ENCODE measurements around the gene KCNMA1. TPM values are rescaled to one million over a fixed set of nuclear protein-coding genes. Genes with fewer than 3 reads are reported as not detected.
"Not testable (repeated sequence)": the region's sequence is repeated elsewhere in the genome, so short reads cannot be mapped to it uniquely, and the experiment has no call there.

The KCNMA1 gene
- total RNA-seq, 1 donor from 2014 or later = 15.3 TPM

DNA sequence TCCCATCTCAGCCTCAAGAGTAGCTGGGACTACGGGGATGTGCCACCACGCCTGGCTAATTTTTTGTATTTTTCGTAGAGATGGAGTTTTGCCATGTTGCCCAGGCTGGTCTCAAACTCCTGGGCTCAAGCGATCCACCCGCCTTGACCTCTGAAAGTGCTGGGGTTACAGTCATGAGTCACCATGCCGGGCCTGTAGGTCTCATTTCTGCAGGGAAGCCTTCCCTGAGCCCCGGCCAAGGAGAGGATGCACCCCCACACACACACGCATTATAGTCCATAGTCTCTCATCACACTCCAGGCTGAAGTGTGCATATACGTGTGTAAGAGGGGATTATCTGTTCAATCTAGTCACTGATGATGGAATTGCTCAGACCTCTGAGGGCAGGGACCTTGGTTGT lies 29.3 kb downstream of the KCNMA1 start:
- no peak for DNase-seq (ENCODE audit: low read depth)

GRCh38 chr10:77606751-77607150 lies 30.9 kb downstream of the KCNMA1 start:
- DNase-seq (ENCODE audit: low read depth) = no peak

GRCh38 chr10:77605466-77605865 lies 32.1 kb downstream of the KCNMA1 start:
- DNase-seq (ENCODE audit: low read depth) = peak; percentile 52

- DNase-seq (ENCODE audit: low read depth) = peak; percentile 69
These were observed 32.7 kb downstream of the KCNMA1 start for GRCh38 chr10:77604941-77605351.

DNA sequence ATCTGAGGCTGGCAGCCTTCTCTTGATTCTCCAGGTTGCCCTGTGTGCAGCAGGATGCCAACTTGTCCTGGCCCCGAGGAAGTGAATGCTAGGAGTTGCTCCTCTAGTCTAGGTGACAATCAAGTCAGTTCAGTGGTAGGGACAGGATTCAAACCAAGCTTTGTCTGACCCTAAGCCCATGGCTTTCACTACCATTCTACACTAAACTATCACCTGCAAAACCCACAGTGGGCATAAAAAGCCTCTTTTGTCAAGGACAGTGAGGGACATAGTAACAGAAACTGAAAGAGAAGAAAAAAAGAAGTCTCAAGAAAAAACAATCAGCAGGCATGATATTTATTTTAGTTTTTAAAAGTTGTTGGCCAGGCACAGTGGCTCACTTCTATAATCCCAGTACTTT lies 33.5 kb downstream of the KCNMA1 start:
- DNase-seq (ENCODE audit: low read depth) = no peak

DNA sequence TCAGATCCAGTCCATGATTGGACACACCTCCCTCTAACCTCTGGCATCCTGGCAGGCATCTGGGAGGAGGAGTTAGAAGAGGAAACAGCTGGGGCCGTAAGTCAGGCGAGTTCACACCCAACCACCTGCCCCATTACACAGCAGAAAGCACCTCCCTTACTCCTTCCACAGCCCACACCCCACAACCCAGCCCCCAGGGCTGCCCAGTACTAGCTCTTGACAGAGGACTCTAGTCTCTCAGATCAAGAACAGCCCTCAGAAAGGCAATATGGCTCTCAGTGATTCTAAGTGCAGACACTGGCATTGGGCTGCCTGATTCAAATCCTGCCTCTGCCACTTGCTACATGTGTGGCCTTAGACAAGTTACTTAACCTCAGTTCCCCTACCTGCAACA lies 34.1 kb downstream of the KCNMA1 start:
- DNase-seq (ENCODE audit: low read depth) = peak; percentile 80

DNA sequence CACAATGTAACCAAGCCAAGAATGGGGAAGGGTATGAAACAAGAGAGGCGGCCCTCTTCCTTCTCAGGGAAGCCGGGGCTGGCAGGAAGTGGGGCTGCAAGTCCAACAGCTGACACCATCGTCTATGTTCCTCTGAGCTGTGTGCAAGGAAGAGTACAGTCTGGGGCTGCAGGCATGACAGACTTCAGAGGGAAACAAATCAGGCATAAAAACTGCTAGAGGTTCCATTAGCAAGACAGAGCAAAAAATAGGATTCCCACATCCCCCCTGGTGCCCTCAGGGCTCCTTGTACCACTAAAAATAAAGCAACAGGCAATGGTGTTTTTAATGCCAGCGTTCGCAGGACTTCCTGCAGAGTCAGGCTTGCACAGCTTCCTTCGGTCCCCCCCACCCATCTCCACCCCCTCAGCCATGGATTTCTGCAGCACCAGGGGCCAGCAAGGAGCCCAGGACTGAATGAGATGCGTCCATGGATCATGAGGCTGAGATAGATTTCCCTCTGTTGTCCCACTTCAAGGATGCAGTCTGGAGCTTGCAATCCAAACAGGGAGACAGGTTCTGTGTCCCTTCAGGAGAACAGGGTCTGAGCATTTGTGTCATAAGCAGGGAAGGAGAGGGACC lies 34.6 kb downstream of the KCNMA1 start:
- peak; percentile 28 for DNase-seq (ENCODE audit: low read depth)

DNA sequence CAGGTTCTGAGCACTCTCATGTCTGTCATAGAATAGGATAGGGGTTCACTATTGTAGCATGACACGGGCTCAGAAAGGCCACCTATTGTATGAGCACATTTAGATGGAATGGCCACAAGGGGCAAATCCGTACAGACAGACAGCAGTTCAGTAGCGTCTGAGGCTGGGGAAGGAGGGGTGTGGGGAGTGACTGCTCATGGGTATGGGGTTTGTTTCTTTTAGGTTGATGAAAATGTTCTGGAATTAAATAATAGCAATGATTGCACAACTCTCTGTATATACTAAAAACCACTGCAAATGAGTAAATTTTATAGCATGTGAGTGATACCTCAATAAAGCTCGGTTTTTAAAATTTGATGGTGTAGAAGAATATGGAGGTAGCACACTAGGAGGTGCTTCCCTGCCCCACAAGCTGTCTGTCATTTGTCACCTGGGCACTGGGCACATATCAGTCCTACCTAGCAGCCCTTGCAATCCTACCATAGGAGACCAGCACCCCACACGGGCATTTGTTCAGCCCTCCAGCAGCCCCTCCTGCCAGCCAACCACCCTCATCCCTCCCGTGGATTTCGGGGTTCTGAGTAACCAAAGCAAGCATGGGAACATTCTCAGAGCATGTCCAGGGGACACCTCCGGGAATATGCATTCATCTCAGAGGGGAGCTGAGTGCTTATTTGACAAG lies 35.2 kb downstream of the KCNMA1 start:
- DNase-seq (ENCODE audit: low read depth) = no peak

- DNase-seq (ENCODE audit: low read depth) = peak; percentile 51
These were observed 36.1 kb downstream of the KCNMA1 start for GRCh38 chr10:77601488-77601887.

DNA sequence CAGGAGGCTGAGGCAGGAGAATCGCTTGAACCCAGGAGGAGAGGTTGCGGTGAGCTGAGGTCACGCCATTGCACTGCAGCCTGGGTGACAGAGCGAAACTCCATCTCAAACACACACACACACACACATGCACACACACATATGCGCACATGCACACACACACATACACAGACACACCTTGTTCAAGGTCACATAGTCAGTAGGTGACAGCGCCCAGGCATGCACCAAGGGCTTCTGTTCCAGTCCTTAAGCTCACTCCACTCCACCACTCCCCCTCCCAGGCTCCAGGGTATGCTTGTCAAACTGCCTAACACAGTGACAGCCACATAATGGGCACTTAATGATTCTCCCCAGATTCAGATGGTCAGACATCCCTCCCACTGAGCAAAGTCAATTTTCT lies 37.0 kb downstream of the KCNMA1 start:
- DNase-seq (ENCODE audit: low read depth) = no peak

DNA sequence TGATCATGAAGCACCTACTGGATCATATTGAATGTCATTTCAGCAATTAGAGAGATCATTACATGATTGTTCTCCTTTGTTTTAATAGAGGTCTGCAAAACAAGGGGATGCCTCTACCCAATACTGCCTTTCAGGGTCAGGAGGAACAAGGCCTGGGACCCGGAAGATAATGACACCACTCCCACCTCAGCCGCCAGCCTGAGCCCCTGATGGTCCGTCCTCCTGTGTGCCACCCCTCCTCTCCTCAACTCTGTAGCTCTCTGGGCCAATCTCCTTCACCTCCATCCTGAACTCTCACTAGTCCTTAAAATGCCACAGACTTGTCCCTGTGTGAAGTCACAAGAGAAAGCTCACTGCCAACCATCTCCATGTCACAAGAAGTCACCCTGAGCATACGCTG lies 38.0 kb downstream of the KCNMA1 start:
- no peak for DNase-seq (ENCODE audit: low read depth)

DNA sequence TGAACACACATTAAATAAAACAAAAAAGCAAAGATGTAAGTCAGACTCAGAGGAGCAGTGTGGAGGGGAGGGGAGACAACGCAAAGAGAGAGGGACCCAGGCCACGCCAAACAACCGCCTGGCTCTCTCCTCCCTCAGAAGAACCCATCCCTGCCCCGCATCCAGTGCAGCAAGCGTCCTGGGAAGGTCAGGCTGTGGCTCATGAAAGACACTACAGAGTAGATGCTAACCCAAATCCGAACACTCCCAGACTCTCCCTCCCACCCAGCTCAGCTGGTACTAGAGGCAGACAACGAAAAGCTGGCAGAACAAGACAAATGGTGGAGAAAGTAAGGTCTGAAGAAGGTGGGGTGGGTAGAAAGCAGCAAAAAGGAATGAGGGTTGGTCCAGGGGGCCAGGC lies 39.0 kb downstream of the KCNMA1 start:
- DNase-seq (ENCODE audit: low read depth) = no peak

DNA sequence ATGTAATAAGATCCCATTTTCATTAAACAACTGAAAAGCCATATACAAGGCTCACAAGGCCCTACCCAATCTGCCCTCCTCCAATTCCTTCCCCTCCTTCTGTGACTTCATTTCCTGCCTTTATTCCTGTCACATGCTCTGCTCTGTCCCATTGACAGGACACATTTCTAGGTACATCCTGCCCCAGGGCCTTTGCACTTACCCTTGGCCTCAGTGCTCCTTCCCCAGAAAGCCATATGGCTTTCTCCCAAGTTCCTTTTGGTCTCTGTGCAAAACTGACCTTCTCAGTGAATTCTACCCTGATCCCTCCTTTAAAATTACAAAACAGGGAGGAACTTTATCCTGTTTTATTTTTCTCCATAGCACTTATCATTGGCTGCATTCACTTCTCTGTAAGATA lies 40.0 kb downstream of the KCNMA1 start:
- DNase-seq (ENCODE audit: low read depth) = no peak

- DNase-seq (ENCODE audit: low read depth) = no peak
These were observed 43.2 kb downstream of the KCNMA1 start for GRCh38 chr10:77594471-77594783.

GRCh38 chr10:77593771-77594470 lies 43.7 kb downstream of the KCNMA1 start:
- peak; percentile 32 for DNase-seq (ENCODE audit: low read depth)

DNA sequence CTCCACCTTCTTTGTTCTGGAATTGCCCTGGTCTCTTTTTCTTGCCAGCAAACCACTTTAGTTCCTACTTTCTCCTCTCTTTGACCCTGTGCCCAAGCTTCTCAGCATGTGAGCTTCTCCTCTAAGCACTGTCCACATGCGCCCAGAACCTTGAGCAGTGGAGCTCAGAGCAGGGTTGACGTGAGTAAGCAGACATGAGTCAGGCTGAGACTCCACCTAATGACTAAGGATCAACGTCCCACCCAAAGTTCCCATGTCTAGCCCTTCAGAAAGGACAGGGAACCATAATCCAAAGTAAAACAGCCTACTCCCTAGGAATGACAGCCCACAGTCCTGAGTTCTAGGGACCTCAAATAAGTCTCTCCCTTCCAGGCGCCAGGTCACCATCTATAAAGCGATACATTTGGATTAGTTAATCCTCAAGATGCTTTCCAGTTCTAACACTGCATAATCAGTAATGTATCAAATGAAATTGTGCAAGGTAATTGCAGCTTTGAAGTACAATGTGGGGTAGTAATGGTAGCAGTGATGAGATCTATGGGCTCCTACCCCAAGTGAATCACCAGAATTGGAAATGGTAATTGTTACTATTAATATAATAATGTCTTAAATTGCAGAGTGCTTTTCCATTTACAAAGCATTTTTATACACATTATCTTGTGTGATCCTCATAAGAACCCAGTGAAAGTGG lies 44.5 kb downstream of the KCNMA1 start:
- DNase-seq (ENCODE audit: low read depth) = peak; percentile 59

DNA sequence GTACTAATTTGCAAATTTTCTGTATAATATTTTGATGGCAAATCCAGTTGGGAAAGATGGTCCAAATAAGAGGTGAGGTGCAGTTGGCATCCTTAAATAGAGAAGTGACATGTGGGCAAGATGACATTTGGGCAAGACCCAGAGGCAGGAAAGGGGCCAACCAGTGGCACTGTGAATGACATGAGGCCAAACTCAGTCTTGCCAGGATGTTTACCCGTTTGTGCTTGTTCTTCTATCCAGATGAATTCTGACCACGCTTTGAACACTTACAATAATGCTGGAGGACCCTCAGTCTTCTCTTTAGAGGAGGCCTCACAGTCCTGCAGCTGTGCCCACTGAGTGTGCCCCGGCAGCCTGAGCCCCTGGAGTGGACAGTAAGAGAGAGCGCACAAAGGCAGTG lies 45.1 kb downstream of the KCNMA1 start:
- no peak for DNase-seq (ENCODE audit: low read depth)

DNA sequence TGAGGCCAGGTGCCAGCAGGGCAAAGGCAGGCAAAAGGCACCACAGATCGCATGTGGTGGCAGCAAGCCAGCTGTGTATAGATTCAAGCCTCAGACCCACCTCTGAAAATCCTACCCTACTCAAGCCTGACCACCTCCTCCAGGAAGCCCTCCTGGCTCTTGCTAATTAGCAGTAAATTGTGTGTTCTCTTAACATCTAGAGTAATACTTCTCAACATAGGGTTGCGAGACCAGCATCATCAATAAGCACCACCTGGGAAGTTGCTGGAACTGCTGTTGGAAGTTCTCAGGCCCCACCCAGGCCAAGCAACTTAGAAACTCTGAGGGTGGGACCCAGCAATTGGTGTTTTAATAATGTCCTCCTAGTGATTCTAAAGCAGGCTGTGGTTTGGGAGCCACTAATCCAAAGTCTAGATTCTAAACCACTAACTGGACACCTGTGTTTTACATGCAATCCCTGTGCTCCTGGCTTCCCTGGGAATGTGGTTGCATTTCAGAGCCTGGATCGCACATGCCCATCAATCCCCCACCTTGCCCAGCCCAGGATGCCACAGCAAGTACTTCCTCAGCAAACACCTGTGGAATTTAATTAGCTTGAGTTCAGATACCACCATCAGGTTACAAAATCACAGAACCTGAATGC lies 46.2 kb downstream of the KCNMA1 start:
- DNase-seq (ENCODE audit: low read depth) = peak; percentile 84

- no peak for DNase-seq (ENCODE audit: low read depth)
These were observed 47.0 kb downstream of the KCNMA1 start for GRCh38 chr10:77590344-77591237.

- not testable (repeated sequence) for DNase-seq (ENCODE audit: low read depth)
These were observed 47.9 kb downstream of the KCNMA1 start for GRCh38 chr10:77589703-77590102.

DNA sequence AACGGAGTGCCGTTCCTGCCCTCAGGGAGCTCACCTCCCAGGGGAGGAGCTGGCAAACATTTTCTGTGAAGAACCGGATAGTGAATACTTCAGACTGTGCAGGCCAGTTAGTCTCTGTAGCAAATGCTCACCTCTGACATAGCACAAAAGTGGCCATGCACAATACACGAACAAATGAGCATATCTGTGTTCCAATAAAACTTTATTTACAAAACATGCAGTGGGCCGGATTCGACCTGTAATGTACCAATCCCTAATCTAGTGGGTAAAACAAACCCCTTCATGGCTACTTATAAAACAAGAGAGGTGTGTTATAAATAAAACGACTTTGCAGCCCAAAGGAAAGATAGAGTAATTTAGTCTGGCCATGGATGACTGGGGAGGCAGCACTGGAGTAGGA lies 48.7 kb downstream of the KCNMA1 start:
- no peak for DNase-seq (ENCODE audit: low read depth)
